OCI-LY1 (cell line): ENCODE data around the gene PSKH1.

Experiments used
- CTCF ChIP-seq: fragments of 200-600 bp; sonication (generic), shearing (Covaris generic); IDR thresholded peaks from 2 replicates; pipeline ENCODE4 v1.5.1; 2017; ENCODE audit warnings: mild to moderate bottlenecking, antibody characterized with exemption, low read length, moderate library complexity, mixed read lengths
- EZH2 ChIP-seq: fragments of 200-600 bp; sonication (generic), shearing (Covaris generic); IDR thresholded peaks from 2 replicates; pipeline ENCODE4 v1.8.0; 2017; ENCODE audit warnings: borderline replicate concordance, mixed run types, mild to moderate bottlenecking, antibody characterized with exemption, low read length, moderate library complexity, mixed read lengths

GRCh38 chr16:67951485-67951884 is 58.4 kb downstream of the PSKH1 start:
- no peak for TF ChIP-seq CTCF
- no peak for TF ChIP-seq EZH2
